K562 (cell line): ENCODE results near the gene ZBTB39.

Experiments used
- C11orf30 ChIP-seq: fragments of 450-650 bp; IDR thresholded peaks from 2 replicates; pipeline ENCODE4 v1.6.1; 2016; ENCODE audit warnings: low read depth, mild to moderate bottlenecking
- FOXM1 ChIP-seq, 2 experiments: fragments of 450-650 bp in 1 of 2; sonication (generic) in 1 of 2; formaldehyde crosslinking in 1 of 2; IDR thresholded peaks; 2 replicates each; pipeline versions ENCODE4 v1.6.1 to v1.9.0; 2017 to 2022; ENCODE audit warnings: low read depth in 2 of 2, mild to moderate bottlenecking in 2 of 2, missing genetic modification reagents in 1 of 2, moderate library complexity in 1 of 2
- KDM5B ChIP-seq: fragments of 200-600 bp; sonication (generic); IDR thresholded peaks from 2 replicates; pipeline ENCODE4 v1.6.1; 2012; ENCODE audit warnings: low read depth, mild to moderate bottlenecking, moderate library complexity, low read length, control low read depth, inconsistent platforms; ENCODE audit not compliant: insufficient replicate concordance
- NR2C1 ChIP-seq, 2 experiments: fragments of 450-650 bp; IDR thresholded peaks; 2 replicates each; pipeline ENCODE4 v1.6.1; 2017; ENCODE audit warnings: mild to moderate bottlenecking in 2 of 2, antibody characterized with exemption in 1 of 2, inconsistent platforms in 1 of 2, missing compliant biosample characterization in 1 of 2, missing genetic modification characterization in 1 of 2
- POLR2A ChIP-seq: fragments of 450-650 bp; conservative IDR thresholded peaks from 2 replicates; pipeline ENCODE4 v1.6.1; 2016
- SMARCC2 ChIP-seq: fragments of 450-650 bp; IDR thresholded peaks from 2 replicates; pipeline ENCODE4 v1.6.1; 2017; ENCODE audit warnings: antibody characterized with exemption, moderate library complexity, mild to moderate bottlenecking, low read depth
- TAF1 ChIP-seq: IDR thresholded peaks from 2 replicates; pipeline ENCODE4 v1.6.1; 2011; ENCODE audit warnings: mild to moderate bottlenecking, low read length, moderate library complexity; ENCODE audit not compliant: insufficient read depth, control insufficient read depth, severe bottlenecking; ENCODE audit errors: extremely low read depth
- TF ChIP-seq, protein P1 (sequence below), 3 experiments: fragments of 200-800 bp in 1 of 3; fragments of 250-450 bp in 1 of 3; fragments of 450-650 bp in 1 of 3; sonication (Bioruptor Pico) in 1 of 3; sonication (Bioruptor generic) in 1 of 3; formaldehyde crosslinking in 1 of 3; IDR thresholded peaks; 2 replicates each; pipeline versions ENCODE4 v1.6.1 to v1.8.0; 2016 to 2022; ENCODE audit warnings: mild to moderate bottlenecking in 2 of 3, missing genetic modification characterization in 2 of 3, missing compliant biosample characterization in 1 of 3, moderate library complexity in 1 of 3
- TF ChIP-seq, protein P2 (sequence below), 3 experiments: IDR thresholded peaks in 2 of 3; conservative IDR thresholded peaks in 1 of 3; 2 replicates each; pipeline ENCODE4 v1.5.1; 2011 to 2012; ENCODE audit warnings: low read length in 3 of 3, mild to moderate bottlenecking in 3 of 3, control low read depth in 2 of 3, improper control_type of control experiment in 1 of 3, inconsistent platforms in 1 of 3, low read depth in 1 of 3, mixed read lengths in 1 of 3, moderate library complexity in 1 of 3; ENCODE audit not compliant: insufficient read depth in 2 of 3

- no peak for TF ChIP-seq FOXM1 (IDR thresholded peaks at IDR 0.05; ENCODE audit: low read depth)
- TF ChIP-seq FOXM1 (CRISPR knock-in tag; IDR thresholded peaks at IDR 0.05; ENCODE audit: low read depth), result no peak
- TF ChIP-seq, protein P1, sequence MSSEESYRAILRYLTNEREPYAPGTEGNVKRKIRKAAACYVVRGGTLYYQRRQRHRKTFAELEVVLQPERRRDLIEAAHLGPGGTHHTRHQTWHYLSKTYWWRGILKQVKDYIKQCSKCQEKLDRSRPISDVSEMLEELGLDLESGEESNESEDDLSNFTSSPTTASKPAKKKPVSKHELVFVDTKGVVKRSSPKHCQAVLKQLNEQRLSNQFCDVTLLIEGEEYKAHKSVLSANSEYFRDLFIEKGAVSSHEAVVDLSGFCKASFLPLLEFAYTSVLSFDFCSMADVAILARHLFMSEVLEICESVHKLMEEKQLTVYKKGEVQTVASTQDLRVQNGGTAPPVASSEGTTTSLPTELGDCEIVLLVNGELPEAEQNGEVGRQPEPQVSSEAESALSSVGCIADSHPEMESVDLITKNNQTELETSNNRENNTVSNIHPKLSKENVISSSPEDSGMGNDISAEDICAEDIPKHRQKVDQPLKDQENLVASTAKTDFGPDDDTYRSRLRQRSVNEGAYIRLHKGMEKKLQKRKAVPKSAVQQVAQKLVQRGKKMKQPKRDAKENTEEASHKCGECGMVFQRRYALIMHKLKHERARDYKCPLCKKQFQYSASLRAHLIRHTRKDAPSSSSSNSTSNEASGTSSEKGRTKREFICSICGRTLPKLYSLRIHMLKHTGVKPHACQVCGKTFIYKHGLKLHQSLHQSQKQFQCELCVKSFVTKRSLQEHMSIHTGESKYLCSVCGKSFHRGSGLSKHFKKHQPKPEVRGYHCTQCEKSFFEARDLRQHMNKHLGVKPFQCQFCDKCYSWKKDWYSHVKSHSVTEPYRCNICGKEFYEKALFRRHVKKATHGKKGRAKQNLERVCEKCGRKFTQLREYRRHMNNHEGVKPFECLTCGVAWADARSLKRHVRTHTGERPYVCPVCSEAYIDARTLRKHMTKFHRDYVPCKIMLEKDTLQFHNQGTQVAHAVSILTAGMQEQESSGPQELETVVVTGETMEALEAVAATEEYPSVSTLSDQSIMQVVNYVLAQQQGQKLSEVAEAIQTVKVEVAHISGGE (CRISPR knock-in tag; IDR thresholded peaks at IDR 0.05), result no peak
- TF ChIP-seq, protein P2, sequence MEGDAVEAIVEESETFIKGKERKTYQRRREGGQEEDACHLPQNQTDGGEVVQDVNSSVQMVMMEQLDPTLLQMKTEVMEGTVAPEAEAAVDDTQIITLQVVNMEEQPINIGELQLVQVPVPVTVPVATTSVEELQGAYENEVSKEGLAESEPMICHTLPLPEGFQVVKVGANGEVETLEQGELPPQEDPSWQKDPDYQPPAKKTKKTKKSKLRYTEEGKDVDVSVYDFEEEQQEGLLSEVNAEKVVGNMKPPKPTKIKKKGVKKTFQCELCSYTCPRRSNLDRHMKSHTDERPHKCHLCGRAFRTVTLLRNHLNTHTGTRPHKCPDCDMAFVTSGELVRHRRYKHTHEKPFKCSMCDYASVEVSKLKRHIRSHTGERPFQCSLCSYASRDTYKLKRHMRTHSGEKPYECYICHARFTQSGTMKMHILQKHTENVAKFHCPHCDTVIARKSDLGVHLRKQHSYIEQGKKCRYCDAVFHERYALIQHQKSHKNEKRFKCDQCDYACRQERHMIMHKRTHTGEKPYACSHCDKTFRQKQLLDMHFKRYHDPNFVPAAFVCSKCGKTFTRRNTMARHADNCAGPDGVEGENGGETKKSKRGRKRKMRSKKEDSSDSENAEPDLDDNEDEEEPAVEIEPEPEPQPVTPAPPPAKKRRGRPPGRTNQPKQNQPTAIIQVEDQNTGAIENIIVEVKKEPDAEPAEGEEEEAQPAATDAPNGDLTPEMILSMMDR (IDR thresholded peaks at IDR 0.05 in 2 of 3, conservative IDR thresholded peaks at IDR 0.05 in 1 of 3; ENCODE audit: insufficient read depth in 2 of 3, low read depth in 1 of 3, low read length in 3 of 3), result no peak
- no peak for TF ChIP-seq TAF1
- no peak for TF ChIP-seq NR2C1 (IDR thresholded peaks at IDR 0.05)
- TF ChIP-seq NR2C1 (tag; IDR thresholded peaks at IDR 0.05), result no peak
- TF ChIP-seq SMARCC2, result no peak
- TF ChIP-seq KDM5B, result no peak
- no peak for TF ChIP-seq C11orf30
- no peak for TF ChIP-seq POLR2A
These were observed 38.1 kb upstream of the ZBTB39 start for GRCh38 chr12:57044468-57044867.
